ENCODE results near the gene ZBTB20.
"Not testable (repeated sequence)": the region's sequence is repeated elsewhere in the genome, so short reads cannot be mapped to it uniquely, and the experiment has no call there.

ZBTB20 gene
- 4.4 to 117 (median 85.0) reads per million in 3 experiments for total RNA-seq

DNA sequence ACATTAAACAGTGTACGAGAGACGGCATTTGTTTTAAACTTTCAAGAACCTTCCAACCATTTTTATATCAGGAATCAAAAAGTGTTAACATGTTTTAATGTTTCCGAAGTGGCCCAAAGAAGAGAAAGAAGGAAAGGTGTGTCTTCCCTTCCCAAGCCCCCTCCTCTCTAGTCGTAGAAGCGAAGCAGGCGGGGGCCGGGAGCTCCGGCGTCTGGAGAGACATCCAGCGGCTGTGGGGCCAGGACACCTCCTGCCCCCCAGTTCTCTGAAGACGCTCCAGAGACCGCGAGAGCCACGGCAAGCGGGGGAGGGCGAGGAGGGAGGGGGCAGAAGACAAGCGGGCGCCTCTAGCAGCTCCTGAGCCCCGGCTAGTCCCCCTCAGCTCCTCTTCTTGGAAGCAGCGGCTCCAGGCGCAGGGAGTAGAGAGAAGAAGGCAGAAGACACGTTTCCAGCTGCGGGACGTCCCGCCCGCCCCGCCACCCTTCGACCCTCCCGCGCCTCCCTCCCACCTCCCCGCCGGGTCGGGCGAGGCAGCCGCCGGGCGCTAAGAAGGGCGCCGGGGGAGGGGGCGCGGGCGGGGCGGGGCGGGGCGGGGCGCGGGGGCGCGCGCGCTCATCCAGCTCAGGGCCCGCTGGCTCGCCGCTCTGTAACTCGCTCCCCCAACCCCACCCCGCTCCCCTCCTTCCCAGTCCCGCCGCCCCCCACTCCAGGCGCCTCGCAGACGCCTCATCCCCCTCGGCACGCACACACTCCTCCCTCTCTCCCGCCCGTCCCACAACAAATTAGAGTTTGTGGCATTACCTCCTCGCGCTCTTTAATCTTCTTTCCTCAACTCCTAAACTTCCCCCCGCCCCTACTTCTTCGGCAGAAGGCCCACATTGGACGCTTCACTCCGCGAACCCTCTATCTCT lies at the start of gene ZBTB20:
Gene ZBTB20, minus strand, starts transcription at position 871 of the 911 bp plus-strand sequence.
- DNase-seq: peak; percentile 71

- no peak for DNase-seq
These were observed 47.4 kb upstream of the ZBTB20 start for GRCh38 chr3:115194476-115194875.

DNA sequence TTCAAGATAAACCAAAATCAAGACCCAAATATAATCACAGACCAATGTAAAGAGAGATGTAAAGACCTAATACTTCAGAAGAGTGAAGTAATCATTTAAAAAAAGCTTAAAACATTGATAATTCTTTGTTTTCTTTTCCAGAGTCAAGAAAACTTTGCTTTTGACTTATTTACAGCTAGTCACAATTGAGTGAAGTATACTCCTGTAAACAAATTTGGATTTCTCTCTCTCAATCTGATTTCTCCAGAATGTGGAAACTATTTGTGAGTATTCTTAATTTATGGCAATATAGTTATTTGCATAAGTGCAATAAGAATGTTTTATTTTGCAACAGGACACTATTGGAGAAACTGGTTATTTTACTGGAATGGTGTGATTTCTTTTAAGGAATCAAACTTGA lies 43.7 kb upstream of the ZBTB20 start:
- DNase-seq: no peak

DNA sequence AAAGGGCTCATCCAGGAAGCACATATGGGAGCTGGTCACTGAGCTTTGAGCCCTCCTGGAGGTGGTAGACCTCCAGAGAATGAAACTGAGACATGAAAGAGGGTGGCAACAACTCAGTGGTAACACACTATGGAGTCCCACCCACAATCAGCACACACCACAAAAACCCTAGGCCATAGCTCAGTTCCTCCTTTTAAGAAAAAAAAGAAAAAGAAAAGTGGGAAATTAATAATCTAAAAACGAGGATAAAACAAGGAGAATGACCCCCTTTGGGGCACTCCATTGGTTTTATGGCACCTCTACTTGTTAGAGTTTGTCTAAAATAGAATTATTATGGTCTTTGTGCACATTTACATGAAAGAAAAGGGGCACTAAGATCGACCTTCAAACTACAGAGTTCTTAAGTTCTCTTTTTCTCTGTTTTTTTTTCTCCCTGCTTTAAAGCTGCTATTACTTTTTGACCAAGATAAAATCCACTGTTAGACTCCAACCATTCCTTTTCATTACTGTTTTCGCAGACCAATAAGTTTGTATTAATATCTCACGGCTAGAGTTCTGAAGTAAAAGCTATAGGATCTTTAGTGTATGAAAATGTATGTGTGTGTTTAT lies 40.2 kb upstream of the ZBTB20 start:
- no peak for DNase-seq

DNA sequence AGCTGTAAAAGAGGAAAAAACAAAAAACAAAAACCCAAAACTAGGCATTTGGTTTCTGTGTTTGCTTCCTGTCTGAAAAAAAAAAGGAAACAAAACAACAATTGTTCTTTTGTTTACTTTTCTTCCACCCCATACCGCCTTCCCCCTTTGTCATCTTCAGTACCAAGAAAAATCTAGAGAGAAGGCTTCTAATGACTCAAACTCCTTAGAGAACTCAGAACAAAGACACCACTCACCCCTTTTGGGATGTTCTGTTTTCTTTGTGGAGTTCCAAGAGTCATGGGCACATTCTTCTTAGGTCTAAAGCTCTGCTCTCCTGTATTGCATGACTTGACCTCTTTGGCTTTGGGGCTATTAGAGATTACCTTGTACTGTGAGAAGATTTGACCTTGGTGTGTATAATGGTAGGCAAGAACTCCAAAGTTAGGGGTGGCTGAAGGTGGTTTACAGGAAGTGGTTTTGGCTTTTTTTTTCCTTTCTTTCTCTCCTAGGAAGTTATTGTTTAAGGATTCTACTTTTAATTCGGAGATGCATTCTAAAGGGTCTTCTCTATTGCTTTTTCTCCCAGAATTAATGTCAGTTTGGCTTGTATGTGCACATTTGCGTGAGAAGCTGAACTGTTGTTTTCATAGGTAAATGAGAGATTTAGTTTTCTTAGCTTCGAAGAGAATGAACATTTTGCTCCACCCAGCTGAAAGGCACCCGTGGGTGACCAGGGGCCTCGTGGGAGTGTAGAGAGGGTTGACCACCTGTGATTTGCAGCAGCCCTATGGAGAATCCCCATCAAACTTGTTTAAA lies 39.5 kb upstream of the ZBTB20 start:
- no peak for DNase-seq

- not testable (repeated sequence) for DNase-seq
These were observed 37.9 kb upstream of the ZBTB20 start for GRCh38 chr3:115184859-115185572.

DNA sequence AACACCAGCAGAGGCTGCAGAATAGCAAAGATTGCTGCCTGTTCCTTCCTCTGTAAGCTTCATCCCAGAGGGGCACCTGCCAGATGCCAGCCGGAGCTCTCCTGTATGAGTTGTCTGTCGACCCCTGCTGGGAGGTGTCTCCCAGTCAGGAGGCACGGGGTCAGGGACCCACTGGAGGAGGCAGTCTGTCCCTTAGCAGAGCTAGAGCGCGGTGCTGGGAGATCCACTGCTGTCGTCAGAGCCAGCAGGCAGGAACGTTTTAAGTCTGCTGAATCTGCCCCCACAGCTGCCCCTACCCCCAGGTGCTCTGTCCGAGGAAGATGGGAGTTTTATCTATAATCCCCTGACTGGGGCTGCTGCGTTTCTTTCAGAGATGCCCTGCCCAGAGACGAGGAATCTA lies 31.8 kb upstream of the ZBTB20 start:
- not testable (repeated sequence) for DNase-seq

DNA sequence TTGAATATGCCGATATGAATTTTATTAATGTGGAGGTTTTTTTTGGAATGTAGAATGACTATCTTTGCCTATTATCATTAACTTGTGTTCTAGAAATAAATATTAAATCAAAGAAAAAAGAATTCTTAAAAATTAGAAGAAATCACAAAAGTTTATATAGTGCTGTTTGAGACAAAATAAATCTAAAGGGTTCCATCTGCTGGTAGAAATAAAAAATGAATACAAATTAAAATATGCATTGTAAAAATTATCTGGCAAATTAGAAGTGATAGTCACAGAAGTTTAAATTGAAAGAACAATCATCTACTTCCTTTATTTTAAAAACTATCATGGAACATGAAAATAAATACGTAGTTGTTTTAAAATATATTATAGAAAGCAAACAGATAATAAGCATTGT lies 22.7 kb upstream of the ZBTB20 start:
- peak; percentile 12 for DNase-seq

DNA sequence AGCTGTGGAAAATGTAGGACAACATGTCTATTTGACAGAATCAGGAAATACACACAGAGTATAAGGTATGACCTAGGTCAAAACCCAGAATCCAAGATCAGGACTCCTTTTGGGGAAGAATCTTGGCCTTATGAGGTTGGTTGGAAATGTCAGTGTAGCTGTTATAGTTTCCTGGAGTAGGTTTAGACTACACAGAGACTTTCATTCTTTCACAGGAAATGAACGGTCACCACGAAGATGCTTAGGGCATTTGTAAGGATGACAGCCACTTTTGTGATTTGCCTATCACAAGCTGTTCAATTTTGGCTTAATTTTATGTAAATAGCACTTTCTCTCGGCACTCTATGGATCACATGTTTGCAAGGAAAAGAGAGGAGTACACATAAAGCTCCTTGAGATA lies 18.6 kb upstream of the ZBTB20 start:
- DNase-seq: peak; percentile 31

DNA sequence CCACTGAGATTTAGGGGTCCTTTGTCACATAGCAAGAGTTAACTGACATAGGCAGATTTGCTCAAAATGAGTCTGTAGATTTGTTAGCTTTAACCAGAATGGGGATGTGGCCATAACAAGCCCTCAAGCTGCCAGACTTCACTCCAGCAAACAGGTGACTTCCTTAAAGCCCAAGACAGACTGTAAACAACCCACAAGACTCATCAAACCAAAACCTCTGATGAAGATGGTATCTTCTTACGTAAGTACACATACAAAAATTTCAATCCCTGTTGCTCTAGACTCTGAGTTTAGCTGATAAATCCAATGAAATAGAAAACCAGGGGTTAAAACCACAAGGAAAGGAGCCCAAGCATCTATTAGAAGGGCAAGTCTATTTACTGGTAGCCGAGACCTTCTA lies 18.2 kb upstream of the ZBTB20 start:
- peak; percentile 71 for DNase-seq

DNA sequence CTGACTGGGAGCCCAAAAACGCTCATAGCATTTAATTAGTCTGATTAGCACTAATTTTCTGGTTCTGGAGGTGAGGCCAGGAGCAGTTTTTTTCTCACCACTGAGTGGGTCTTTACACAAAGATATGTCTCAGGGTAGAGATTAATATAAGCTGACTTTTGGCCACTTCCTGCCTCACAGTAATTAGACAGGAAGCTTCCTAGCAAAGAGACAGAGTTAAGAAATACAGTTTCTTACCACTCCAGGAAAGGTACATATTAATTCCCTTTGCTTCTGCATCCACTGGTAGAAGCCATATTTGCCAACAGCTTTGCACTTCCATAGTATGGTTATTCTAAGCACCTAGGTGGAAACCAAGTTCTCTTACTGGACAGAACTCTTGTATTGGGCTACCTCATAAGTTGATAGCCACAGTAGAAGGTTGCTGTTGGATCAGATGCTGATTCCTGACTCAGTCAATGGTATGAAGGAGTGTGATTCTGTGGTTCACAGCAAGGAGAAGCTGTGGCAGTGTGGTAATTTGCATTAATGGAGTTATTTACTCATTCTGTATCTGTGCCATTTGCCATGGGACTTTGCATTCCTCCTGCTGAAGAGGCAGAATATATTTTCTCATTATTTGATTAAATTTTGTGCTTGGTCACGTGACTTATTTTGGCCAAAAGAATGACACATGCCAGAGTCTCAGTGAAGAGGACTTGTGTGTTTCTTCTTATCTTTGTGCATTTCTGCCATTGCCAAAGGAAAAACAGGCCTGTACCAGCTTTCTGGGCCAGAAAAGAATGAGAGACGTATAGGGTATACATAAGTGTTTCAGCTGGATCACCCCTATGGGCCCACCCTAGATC lies 17.5 kb upstream of the ZBTB20 start:
- DNase-seq: no peak

DNA sequence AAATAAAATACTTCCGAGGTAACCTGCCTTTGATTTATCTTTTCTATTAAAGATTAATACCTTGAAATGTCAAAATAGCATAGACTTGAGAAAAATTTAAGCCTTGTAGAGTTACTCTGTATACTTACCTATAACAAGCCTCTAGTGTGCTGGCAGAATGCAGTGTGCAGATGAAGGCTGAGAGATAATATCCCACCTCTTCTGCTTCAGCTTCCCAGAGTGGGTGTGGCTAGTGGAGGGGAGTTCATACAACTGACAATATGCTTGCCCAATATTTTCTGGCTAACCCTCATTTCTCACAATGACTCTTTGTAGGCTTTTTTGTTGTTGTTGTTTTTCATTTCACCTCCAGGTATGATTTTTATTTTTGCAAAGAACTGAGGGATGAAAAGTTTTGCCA lies 15.7 kb upstream of the ZBTB20 start:
- DNase-seq: no peak

DNA sequence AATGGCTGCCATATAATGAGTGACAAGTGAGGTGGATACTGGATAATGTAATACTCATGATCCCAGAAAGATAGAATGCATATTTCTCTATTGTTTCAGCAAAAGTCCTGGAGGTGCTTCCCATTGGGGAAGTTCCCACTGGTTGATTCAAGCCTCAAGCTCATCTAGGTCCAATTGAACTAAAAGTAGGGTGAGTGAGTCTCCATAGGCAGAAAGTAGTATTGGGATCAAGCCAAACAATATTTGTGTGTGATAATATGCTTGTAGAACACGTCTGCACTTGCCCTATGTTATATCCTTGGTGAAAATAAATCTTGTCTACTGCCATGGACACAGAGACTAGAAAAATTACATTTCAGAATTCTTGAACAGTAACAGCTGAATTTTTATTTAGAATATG lies 14.8 kb upstream of the ZBTB20 start:
- no peak for DNase-seq

DNA sequence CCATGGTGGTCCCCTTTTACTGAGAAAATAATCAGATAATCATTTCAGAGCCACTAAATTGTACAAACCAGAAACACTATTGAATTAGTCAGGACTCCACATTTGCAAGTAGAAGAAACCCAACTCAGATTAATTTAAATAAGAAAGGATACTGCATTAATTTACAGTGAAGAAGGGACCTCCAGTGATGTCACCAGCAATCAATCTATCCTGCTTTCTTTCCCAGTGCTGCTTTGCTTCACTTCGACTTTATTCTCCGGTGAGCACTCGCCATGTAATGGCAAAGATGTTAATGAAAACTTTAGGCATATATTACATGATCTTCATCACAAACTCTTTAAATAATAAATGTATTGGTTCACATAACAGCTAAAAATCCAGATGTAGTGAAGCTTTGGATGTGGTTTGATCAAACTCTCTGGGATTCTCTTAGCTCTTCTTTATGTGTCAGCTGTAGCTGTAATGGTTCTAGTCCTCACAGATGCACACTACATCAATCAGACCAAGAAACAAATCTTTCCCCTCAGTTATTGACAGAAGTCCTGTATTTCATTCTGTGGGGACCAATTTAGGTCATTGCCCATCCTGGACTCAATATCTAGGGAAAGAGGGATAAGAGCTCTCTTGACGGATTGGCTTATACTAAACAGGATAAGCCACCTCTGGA lies 14.2 kb upstream of the ZBTB20 start:
- no peak for DNase-seq

DNA sequence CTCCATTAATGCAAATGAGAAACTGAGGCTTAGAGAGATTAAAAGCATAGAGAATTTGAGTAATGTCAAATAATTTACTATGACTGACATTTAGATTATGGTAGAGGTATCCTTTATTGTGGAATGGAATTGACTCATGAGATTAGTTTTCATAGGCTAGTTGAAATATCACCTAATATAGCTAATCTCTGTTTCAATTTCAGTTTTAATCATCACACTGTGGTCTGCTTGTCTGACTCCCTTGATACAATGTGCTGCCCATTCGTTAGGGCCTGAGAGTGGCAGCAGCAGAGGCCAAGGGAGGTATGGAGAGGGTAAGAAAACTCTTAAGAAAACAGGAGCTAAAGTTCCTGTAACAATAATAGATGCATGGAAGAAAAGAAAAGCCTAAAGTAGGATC lies 13.2 kb upstream of the ZBTB20 start:
- no peak for DNase-seq

DNA sequence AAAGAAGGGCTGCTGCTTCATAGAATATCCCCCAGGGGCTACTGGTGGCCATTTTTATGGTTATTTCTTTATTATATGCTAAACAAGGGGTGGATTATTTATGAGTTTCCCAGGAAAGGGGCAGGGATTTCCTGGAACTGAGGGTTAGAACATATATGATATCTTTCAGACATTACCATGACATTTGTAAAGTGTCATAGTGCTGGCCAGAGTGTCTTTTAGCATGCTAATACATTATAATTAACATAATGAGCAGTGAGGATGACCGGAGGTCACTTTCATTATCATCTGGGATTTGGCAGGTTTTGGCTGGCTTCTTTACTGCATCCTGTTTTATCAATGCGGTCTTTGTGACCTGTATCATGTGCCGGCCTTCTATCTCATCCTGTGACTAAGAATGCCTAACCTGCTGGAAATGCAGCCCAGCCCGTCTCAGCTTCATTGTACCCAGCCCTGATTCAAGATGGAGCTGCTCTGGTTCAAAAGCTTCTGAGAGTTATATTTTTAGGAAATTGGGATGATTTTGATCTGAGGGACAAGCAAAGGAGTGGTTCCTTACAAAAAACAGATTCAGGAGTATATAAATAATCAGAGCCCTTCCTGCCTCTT lies 9.1 kb upstream of the ZBTB20 start:
- no peak for DNase-seq

GRCh38 chr3:115154611-115155010 lies 7.5 kb upstream of the ZBTB20 start:
- DNase-seq: no peak

GRCh38 chr3:115151921-115152320 lies 4.8 kb upstream of the ZBTB20 start:
- no peak for DNase-seq

GRCh38 chr3:115148142-115148790 lies 1.2 kb upstream of the ZBTB20 start:
- DNase-seq: no peak
